GM10266 (cell line): ENCODE measurements around the gene MAPKAP1.

ENCODE experiments used
- DNase-seq: peaks from one replicate; pipeline ENCODE4 v3.0.0; 2012; ENCODE audit errors: extremely low spot score
- CTCF ChIP-seq: IDR thresholded peaks from 2 replicates; pipeline ENCODE4 v1.5.1; 2012; ENCODE audit warnings: mild to moderate bottlenecking, low read depth; ENCODE audit not compliant: control insufficient read depth, insufficient read depth; ENCODE audit errors: missing control alignments

The MAPKAP1 gene

DNA sequence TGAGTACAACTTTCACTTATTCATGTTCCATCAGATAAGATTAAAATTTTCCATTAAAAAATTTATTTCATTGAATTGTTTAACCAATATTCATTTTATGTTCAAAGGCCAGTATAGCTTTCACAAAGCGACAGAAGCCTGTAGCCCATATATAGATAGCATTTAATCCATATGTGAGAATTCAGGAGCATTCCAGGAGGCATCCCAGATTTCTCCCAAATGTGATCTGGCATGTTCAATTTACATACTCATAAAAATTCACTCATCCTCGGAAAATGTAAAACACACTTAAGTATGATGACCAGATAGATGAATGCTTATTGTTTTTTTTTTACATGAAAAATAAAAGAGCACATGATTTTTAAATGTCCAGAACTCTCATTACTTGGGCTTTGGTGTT lies 141.9 kb downstream of the MAPKAP1 start:
- DNase-seq = no peak
- TF ChIP-seq CTCF = no peak

- no peak for DNase-seq
- TF ChIP-seq CTCF = no peak
Observed at GRCh38 chr9:125564631-125565030, 142.4 kb downstream of the MAPKAP1 start.

DNA sequence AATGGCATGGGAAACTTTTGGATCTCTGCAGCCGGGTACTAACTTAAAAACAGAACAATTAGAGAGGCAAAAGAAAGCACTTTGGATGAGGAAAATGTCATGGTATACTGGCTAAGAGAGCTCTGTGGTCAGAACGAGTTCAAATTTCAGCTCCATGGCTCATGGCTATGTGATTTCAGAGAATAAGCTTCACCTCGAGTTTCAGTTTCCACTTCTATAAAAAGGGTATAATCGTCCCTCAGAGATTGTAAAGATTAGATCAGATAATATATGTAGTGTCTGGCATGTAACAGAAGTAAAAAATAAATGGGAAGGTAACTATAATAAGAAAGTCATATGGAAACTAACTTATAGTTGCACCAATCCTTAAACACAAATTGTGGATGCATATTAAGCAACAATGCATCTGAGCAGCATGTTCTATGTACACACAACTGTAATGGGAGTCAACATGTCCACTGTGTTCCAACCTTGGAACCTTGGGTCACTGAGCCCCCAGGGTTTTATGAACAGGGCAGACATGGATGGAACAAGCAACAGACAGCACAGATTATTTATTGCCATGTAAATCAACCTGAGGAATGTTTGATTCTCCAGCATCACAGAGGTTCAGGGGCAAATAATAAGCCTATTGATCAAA lies 145.4 kb downstream of the MAPKAP1 start:
- no peak for TF ChIP-seq CTCF
- peak; percentile 41 for DNase-seq

- DNase-seq = no peak
- no peak for TF ChIP-seq CTCF
Observed at GRCh38 chr9:125559894-125560293, 147.1 kb downstream of the MAPKAP1 start.

GRCh38 chr9:125559194-125559593 lies 147.8 kb downstream of the MAPKAP1 start:
- no peak for DNase-seq
- TF ChIP-seq CTCF = no peak

GRCh38 chr9:125558453-125559092 lies 148.4 kb downstream of the MAPKAP1 start:
- peak; percentile 70 for DNase-seq
- TF ChIP-seq CTCF = peak; percentile 82

- no peak for DNase-seq
- TF ChIP-seq CTCF = no peak
Observed at GRCh38 chr9:125556046-125556721, 150.8 kb downstream of the MAPKAP1 start.
